ENCODE results near the gene COL18A1.

GRCh38 chr21:45423968-45424853, 19.2 kb downstream of the COL18A1 start:
- TF ChIP-seq L3MBTL2 (conservative IDR thresholded peaks at IDR 0.05): no peak
- no peak for TF ChIP-seq SP1 (IDR thresholded peaks at IDR 0.05)
- no peak for TF ChIP-seq BHLHE40 (IDR thresholded peaks at IDR 0.05; ENCODE audit: borderline replicate concordance)
- no peak for TF ChIP-seq CTBP1 (IDR thresholded peaks at IDR 0.05; ENCODE audit: borderline replicate concordance)
- TF ChIP-seq TARDBP (IDR thresholded peaks at IDR 0.05): no peak
- no peak for TF ChIP-seq SUZ12 (IDR thresholded peaks at IDR 0.05)
- no peak for TF ChIP-seq NFRKB (IDR thresholded peaks at IDR 0.05)
- no peak for TF ChIP-seq FOXM1 (IDR thresholded peaks at IDR 0.05; ENCODE audit: borderline replicate concordance)
- TF ChIP-seq PKNOX1 (IDR thresholded peaks at IDR 0.05): no peak
- no peak for TF ChIP-seq FOXK2 (IDR thresholded peaks at IDR 0.05)
- no peak for TF ChIP-seq ARNT (IDR thresholded peaks at IDR 0.05)
- no peak for TF ChIP-seq LEF1 (IDR thresholded peaks at IDR 0.05; ENCODE audit: borderline replicate concordance)
- TF ChIP-seq ELF4 (IDR thresholded peaks at IDR 0.05): no peak

Data from HEK293T (cell line).